SH-SY5Y (cell line): ENCODE measurements around the gene TDRD3.

Experiments used
- GATA2 ChIP-seq: IDR thresholded peaks from 2 replicates; pipeline ENCODE4 v1.6.1; 2011; ENCODE audit warnings: mild to moderate bottlenecking, low read depth, low read length
- GATA3 ChIP-seq: IDR thresholded peaks from 2 replicates; pipeline ENCODE4 v1.6.1; 2011; ENCODE audit warnings: low read depth, mild to moderate bottlenecking, low read length, moderate library complexity

DNA sequence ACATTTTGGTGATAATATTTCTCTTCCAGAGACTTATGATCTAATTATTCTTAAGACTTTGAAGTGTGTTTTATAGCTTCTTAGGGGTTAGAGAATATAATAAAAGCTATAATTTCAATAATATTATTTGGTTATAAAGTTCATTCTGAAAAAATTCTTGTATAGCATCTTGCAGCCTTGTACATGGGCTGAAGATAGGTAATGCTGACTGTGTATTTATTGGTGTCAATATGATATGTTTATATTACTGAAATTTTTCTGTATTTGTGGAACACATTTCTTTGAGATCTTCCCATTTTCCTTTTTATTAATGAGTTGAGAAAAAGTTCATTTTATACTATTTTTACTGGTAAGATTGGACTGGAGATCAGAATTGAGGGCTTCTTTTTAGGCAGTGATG, 87.8 kb downstream of the TDRD3 start:
- TF ChIP-seq GATA3 = no peak
- TF ChIP-seq GATA2 = no peak
